Hepatocyte (in vitro differentiated cells): ENCODE results near the gene EHMT2. TPM values are rescaled to one million over a fixed set of nuclear protein-coding genes. Genes with fewer than 3 reads are reported as not detected.
"Not testable (repeated sequence)": the region's sequence is repeated elsewhere in the genome, so short reads cannot be mapped to it uniquely, and the experiment has no call there.

Experiments
- DNase-seq: peaks from one replicate; pipeline ENCODE4 v3.0.0-alpha.2; 2016; ENCODE audit warnings: low spot score
- H2AFZ ChIP-seq: fragments of 200-600 bp; sonication (generic); 2 replicates; pipeline ENCODE4 v1.6.0; 2016; ENCODE audit warnings: antibody characterized with exemption, mild to moderate bottlenecking
- H3K27ac ChIP-seq: fragments of 200-600 bp; sonication (generic); 2 replicates; pipeline ENCODE4 v1.5.1; 2016; ENCODE audit warnings: mild to moderate bottlenecking
- H3K27me3 ChIP-seq: fragments of 200-600 bp; sonication (generic); 2 replicates; pipeline ENCODE4 v1.6.1; 2016
- H3K36me3 ChIP-seq: fragments of 200-600 bp; sonication (generic); replicated peaks from 2 replicates; pipeline ENCODE4 v1.5.1; 2016; ENCODE audit warnings: low read depth; ENCODE audit not compliant: insufficient read depth
- H3K4me1 ChIP-seq: fragments of 200-600 bp; sonication (generic); 2 replicates; pipeline ENCODE4 v1.5.1; 2016; ENCODE audit warnings: mild to moderate bottlenecking, moderate library complexity; ENCODE audit not compliant: insufficient read depth
- H3K4me2 ChIP-seq: fragments of 200-600 bp; sonication (generic); 2 replicates; pipeline ENCODE4 v1.6.0; 2016
- H3K4me3 ChIP-seq: fragments of 200-600 bp; sonication (generic); 2 replicates; pipeline ENCODE4 v1.5.1; 2016; ENCODE audit warnings: mild to moderate bottlenecking
- H3K79me2 ChIP-seq: fragments of 200-600 bp; sonication (generic); 2 replicates; pipeline ENCODE4 v1.6.0; 2017; ENCODE audit warnings: mild to moderate bottlenecking
- H3K9me2 ChIP-seq: fragments of 200-600 bp; sonication (generic); replicated peaks from 2 replicates; pipeline ENCODE4 v1.6.0; 2017; ENCODE audit warnings: mild to moderate bottlenecking; ENCODE audit not compliant: insufficient read depth
- H3K9me3 ChIP-seq: fragments of 200-600 bp; sonication (generic); 2 replicates; pipeline ENCODE4 v1.5.1; 2016; ENCODE audit warnings: low read depth, mild to moderate bottlenecking
- H4K20me1 ChIP-seq: fragments of 200-600 bp; sonication (generic); 2 replicates; pipeline ENCODE4 v1.6.0; 2016; ENCODE audit warnings: mild to moderate bottlenecking; ENCODE audit not compliant: insufficient read depth, poor library complexity, severe bottlenecking
- EZH2 ChIP-seq: fragments of 200-600 bp; sonication (generic); IDR thresholded peaks from 2 replicates; pipeline ENCODE4 v1.6.1; 2016; ENCODE audit warnings: antibody characterized with exemption, mild to moderate bottlenecking, borderline replicate concordance
- EZH2phosphoT487 ChIP-seq: fragments of 200-600 bp; sonication (generic); IDR thresholded peaks from one replicate; pipeline ENCODE4 v1.6.1; 2018; ENCODE audit warnings: antibody characterized with exemption, mild to moderate bottlenecking, low read depth, moderate library complexity; ENCODE audit not compliant: unreplicated experiment, severe bottlenecking
- WGBS: methylation state at CpG from one replicate; pipeline ENCODE4 v1.1.6; 2016; ENCODE audit warnings: low lambda C conversion rate; ENCODE audit errors: missing lambda C conversion rate; 5-methylcytosine and 5-hydroxymethylcytosine counted together
- polyA plus RNA-seq: library from polyadenylated mRNA; unstranded; fragments of >200 nt; fragmentation: Nextera tagmentation; extraction: Ambion mirVana; gene quantifications from 2 replicates; pipeline ENCODE4 v1.2.1, GENCODE V29; 2016
- total RNA-seq: library from RNA; depleted of rRNA; stranded (reverse); fragments of >200 nt; gene quantifications from 2 replicates; pipeline ENCODE4 v1.2.3, GENCODE V29; 2014
- TF ChIP-seq, protein P1 (sequence below): fragments of 200-600 bp; sonication (generic); IDR thresholded peaks from 2 replicates; pipeline ENCODE4 v1.5.1; 2016; ENCODE audit warnings: antibody characterized with exemption, mild to moderate bottlenecking; ENCODE audit not compliant: poor library complexity

The EHMT2 gene
- total and polyA plus RNA-seq, 2 experiments from 2014 or later: 40.0 to 41.9 TPM

- WGBS: 93% methylated on average over 19 of the region's 19 CpGs
- Histone ChIP-seq H3K36me3 (no peaks in the 10 kb centered on the region), H3K4me2 (no peak overlapping the region), H4K20me1 (no peaks in the 10 kb centered on the region), H3K4me1 (no peaks in the 10 kb centered on the region), H3K9me2 (no peaks in the 10 kb centered on the region), H3K27ac (no peak overlapping the region), H2AFZ (no peak overlapping the region), H3K9me3 (no peaks in the 10 kb centered on the region), H3K27me3 (no peaks in the 10 kb centered on the region), H3K4me3 (no peak overlapping the region), H3K79me2 (no peaks in the 10 kb centered on the region)
- TF ChIP-seq EZH2phosphoT487: no peak
- TF ChIP-seq, protein P1, sequence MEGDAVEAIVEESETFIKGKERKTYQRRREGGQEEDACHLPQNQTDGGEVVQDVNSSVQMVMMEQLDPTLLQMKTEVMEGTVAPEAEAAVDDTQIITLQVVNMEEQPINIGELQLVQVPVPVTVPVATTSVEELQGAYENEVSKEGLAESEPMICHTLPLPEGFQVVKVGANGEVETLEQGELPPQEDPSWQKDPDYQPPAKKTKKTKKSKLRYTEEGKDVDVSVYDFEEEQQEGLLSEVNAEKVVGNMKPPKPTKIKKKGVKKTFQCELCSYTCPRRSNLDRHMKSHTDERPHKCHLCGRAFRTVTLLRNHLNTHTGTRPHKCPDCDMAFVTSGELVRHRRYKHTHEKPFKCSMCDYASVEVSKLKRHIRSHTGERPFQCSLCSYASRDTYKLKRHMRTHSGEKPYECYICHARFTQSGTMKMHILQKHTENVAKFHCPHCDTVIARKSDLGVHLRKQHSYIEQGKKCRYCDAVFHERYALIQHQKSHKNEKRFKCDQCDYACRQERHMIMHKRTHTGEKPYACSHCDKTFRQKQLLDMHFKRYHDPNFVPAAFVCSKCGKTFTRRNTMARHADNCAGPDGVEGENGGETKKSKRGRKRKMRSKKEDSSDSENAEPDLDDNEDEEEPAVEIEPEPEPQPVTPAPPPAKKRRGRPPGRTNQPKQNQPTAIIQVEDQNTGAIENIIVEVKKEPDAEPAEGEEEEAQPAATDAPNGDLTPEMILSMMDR: no peak
- TF ChIP-seq EZH2: no peak
- DNase-seq: no peak
Observed at GRCh38 chr6:31933537-31933936, 36.0 kb upstream of the EHMT2 start.

- H2AFZ ChIP-seq, H3K79me2 ChIP-seq, H3K27me3 ChIP-seq, H3K4me3 ChIP-seq, DNase-seq, H4K20me1 ChIP-seq, H3K4me2 ChIP-seq, H3K9me3 ChIP-seq, H3K36me3 ChIP-seq, H3K27ac ChIP-seq, H3K9me2 ChIP-seq, H3K4me1 ChIP-seq: not testable (repeated sequence)
- WGBS: 100% methylated on average over 7 of the region's 32 CpGs
Observed at GRCh38 chr6:31932137-31932536, 34.6 kb upstream of the EHMT2 start.

- Histone ChIP-seq H3K4me3 (no peak overlapping the region), H3K9me3 (no peaks in the 10 kb centered on the region), H3K4me2 (no peak overlapping the region), H3K27me3 (no peaks in the 10 kb centered on the region), H3K79me2 (no peaks in the 10 kb centered on the region), H4K20me1 (no peaks in the 10 kb centered on the region), H3K36me3 (no peaks in the 10 kb centered on the region), H3K27ac (no peak overlapping the region), H3K9me2 (no peaks in the 10 kb centered on the region), H3K4me1 (no peaks in the 10 kb centered on the region), H2AFZ (no peak overlapping the region)
- TF ChIP-seq EZH2phosphoT487 (no peak), EZH2 (no peak)
- TF ChIP-seq, protein P1: no peak
- WGBS: 92% methylated on average over 1 of the region's 1 CpG
- no peak for DNase-seq
Observed at GRCh38 chr6:31930962-31931361, 33.5 kb upstream of the EHMT2 start.

DNA sequence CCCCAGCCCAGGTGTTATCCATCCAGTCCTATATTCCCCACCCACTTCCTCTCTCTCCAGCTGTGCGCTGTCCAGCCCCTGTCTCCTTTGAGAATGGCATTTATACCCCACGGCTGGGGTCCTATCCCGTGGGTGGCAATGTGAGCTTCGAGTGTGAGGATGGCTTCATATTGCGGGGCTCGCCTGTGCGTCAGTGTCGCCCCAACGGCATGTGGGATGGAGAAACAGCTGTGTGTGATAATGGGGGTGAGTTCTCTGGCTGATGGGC, 31.1 kb upstream of the EHMT2 start:
- TF ChIP-seq EZH2 (no peak), EZH2phosphoT487 (no peak)
- TF ChIP-seq, protein P1: no peak
- H3K4me3 ChIP-seq: no peak overlapping the region
- 90% methylated on average over 9 of the region's 9 CpGs for WGBS
- H4K20me1 ChIP-seq: no peaks in the 10 kb centered on the region
- no peaks in the 10 kb centered on the region for H3K36me3 ChIP-seq
- no peaks in the 10 kb centered on the region for H3K9me2 ChIP-seq
- H3K27me3 ChIP-seq: no peaks in the 10 kb centered on the region
- H3K4me2 ChIP-seq: no peak overlapping the region
- no peaks in the 10 kb centered on the region for H3K9me3 ChIP-seq
- no peaks in the 10 kb centered on the region for H3K4me1 ChIP-seq
- H2AFZ ChIP-seq: no peak overlapping the region
- DNase-seq: no peak
- H3K79me2 ChIP-seq: no peaks in the 10 kb centered on the region
- H3K27ac ChIP-seq: no peak overlapping the region
